ENCODE results near the gene NDRG4. TPM values are rescaled to one million over a fixed set of nuclear protein-coding genes. Genes with fewer than 3 reads are reported as not detected.

NDRG4 gene
- total RNA-seq, 1 experiment from 2014 or later, result 8.6 TPM

- Histone ChIP-seq H3K27me3 (ENCODE audit: insufficient read depth, low read length) (no peaks in the 10 kb centered on the region), H3K9me3 (ENCODE audit: control insufficient read depth in 1 of 2, insufficient read depth in 1 of 2, low read depth in 1 of 2, low read length in 2 of 2) (no peaks in the 10 kb centered on the region), H3K36me3 (ENCODE audit: control insufficient read depth in 1 of 2, insufficient read depth in 2 of 2, low read length in 2 of 2) (no peaks in the 10 kb centered on the region), H3K27ac (ENCODE audit: low read depth, low read length) (no peak overlapping the region), H4K20me1 (ENCODE audit: insufficient read depth) (no peaks in the 10 kb centered on the region), H3K4me2 (ENCODE audit: low read length) (peak overlapping the region; percentile 84), H3K79me2 (ENCODE audit: insufficient read depth, low read length) (no peaks in the 10 kb centered on the region), H3K9ac (ENCODE audit: low read length) (peak overlapping the region; percentile 56; the same call in 1 of the 2 replicates), H2AFZ (ENCODE audit: low read depth, low read length, poor library complexity, severe bottlenecking) (no peak overlapping the region), H3K4me3 (replicated peaks in 1 of 2; ENCODE audit: low read depth in 1 of 2, low read length in 2 of 2) (peak overlapping the region in 1 of 2 experiments; percentile 60; a peak in 2 of 4 replicates), H3K4me1 (ENCODE audit: control insufficient read depth in 1 of 2, insufficient read depth in 2 of 2, low read length in 2 of 2) (peaks cover 4 to 28% of the 10 kb centered on the region in 2 experiments; a peak in 3 of 4 replicates), H3K9me2 (ENCODE audit: insufficient read depth) (no peaks in the 10 kb centered on the region)
- RAD21 ChIA-PET (ENCODE audit: low non-redundant PET in 1 of 2, low total read pairs in 2 of 2, uncharacterized antibody in 2 of 2, unreplicated experiment in 2 of 2), result no interaction called here
- CTCF ChIA-PET, result no interaction called here
- ATAC-seq (no peak), DNase-seq (ENCODE audit: low read depth, low spot score) (no peak)
- POLR2A ChIA-PET, result no interaction called here
- TF ChIP-seq POLR2A (IDR thresholded peaks at IDR 0.05; ENCODE audit: borderline replicate concordance, extremely low read depth, insufficient read depth, insufficient read length) (no peak), CEBPB (IDR thresholded peaks at IDR 0.05; ENCODE audit: low read depth) (no peak), ELF1 (IDR thresholded peaks at IDR 0.05; ENCODE audit: borderline replicate concordance, low read depth) (no peak), RAD21 (IDR thresholded peaks at IDR 0.05; ENCODE audit: low read depth) (no peak), CBX3 (IDR thresholded peaks at IDR 0.05; ENCODE audit: low read depth) (no peak), EGR1 (IDR thresholded peaks at IDR 0.05; ENCODE audit: low read depth) (no peak), CTCF (IDR thresholded peaks at IDR 0.05 in 2 of 3, conservative IDR thresholded peaks at IDR 0.05 in 1 of 3; ENCODE audit: borderline replicate concordance in 1 of 3, insufficient read depth in 1 of 3, low read depth in 2 of 3, low read length in 2 of 3) (no peak)
- TF ChIP-seq, protein P1, sequence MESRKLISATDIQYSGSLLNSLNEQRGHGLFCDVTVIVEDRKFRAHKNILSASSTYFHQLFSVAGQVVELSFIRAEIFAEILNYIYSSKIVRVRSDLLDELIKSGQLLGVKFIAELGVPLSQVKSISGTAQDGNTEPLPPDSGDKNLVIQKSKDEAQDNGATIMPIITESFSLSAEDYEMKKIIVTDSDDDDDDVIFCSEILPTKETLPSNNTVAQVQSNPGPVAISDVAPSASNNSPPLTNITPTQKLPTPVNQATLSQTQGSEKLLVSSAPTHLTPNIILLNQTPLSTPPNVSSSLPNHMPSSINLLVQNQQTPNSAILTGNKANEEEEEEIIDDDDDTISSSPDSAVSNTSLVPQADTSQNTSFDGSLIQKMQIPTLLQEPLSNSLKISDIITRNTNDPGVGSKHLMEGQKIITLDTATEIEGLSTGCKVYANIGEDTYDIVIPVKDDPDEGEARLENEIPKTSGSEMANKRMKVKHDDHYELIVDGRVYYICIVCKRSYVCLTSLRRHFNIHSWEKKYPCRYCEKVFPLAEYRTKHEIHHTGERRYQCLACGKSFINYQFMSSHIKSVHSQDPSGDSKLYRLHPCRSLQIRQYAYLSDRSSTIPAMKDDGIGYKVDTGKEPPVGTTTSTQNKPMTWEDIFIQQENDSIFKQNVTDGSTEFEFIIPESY (IDR thresholded peaks at IDR 0.05; ENCODE audit: extremely low read depth, insufficient replicate concordance, low read length), result no peak
- intact Hi-C loops (cut with micrococcal nuclease), result no loop called here
- BruUV-seq (replicated peaks), result no TSS peak
These were observed 1.5 kb downstream of the NDRG4 start for GRCh38 chr16:58501242-58502131.

Measured in HCT116 (cell line).